Calu3 (cell line): ENCODE measurements around the gene DNA2. TPM values are rescaled to one million over a fixed set of nuclear protein-coding genes. Genes with fewer than 3 reads are reported as not detected.
A peak's percentile ranks its signal among the peaks of the same experiment; 100 is the strongest.
"Not testable (repeated sequence)": the region's sequence is repeated elsewhere in the genome, so short reads cannot be mapped to it uniquely, and the experiment has no call there.

Experiments used
- BruUV-seq: library from RNA; stranded (reverse); fragments of 400-500 nt; replicated peaks from 2 replicates; lab custom pipeline; 2021; lab: Mats Ljungman, UMichigan
- CTCF ChIA-PET: fragments of 300-600 bp; sonication (Branson Sonifier 250); formaldehyde crosslinking; loops from one replicate; lab custom pipeline; 2022; ENCODE audit warnings: antibody characterized with exemption; lab: Charles Lee
- DNase-seq: peaks from one replicate; pipeline ENCODE4 v3.0.0; 2022
- H3K27ac Mint-ChIP-seq: one replicate; pipeline ENCODE4 v1.8.0; 2022; ENCODE audit warnings: mixed read lengths; ENCODE audit not compliant: unreplicated experiment
- H3K27me3 Mint-ChIP-seq: one replicate; pipeline ENCODE4 v1.8.0; 2022; ENCODE audit warnings: mixed read lengths; ENCODE audit not compliant: unreplicated experiment
- H3K36me3 Mint-ChIP-seq: one replicate; pipeline ENCODE4 v1.8.0; 2022; ENCODE audit warnings: mild to moderate bottlenecking, moderate library complexity, mixed read lengths; ENCODE audit not compliant: insufficient read depth, unreplicated experiment
- H3K4me1 Mint-ChIP-seq: one replicate; pipeline ENCODE4 v1.8.0; 2022; ENCODE audit warnings: mild to moderate bottlenecking, low read depth, mixed read lengths; ENCODE audit not compliant: unreplicated experiment
- H3K4me3 Mint-ChIP-seq: one replicate; pipeline ENCODE4 v1.8.0; 2022; ENCODE audit warnings: mild to moderate bottlenecking, low read depth, moderate library complexity, mixed read lengths; ENCODE audit not compliant: unreplicated experiment
- H3K9me3 Mint-ChIP-seq: one replicate; pipeline ENCODE4 v1.8.0; 2022; ENCODE audit warnings: low read depth, mixed read lengths; ENCODE audit not compliant: unreplicated experiment
- intact Hi-C: fragments of 100-400 bp; cut with micrococcal nuclease; formaldehyde crosslinking; loops from one replicate; pipeline ENCODE4 v1.10.0; 2022; ENCODE audit not compliant: unreplicated experiment
- total RNA-seq: library from RNA; stranded (reverse); gene quantifications from 2 replicates; pipeline ENCODE4 v1.2.3, GENCODE V29; 2022
- TF ChIP-seq, protein P1 (sequence below): fragments of 200-600 bp; IDR thresholded peaks from one replicate; pipeline ENCODE4 v1.8.0; 2022; ENCODE audit warnings: antibody characterized with exemption; ENCODE audit not compliant: unreplicated experiment

The DNA2 gene
- total RNA-seq, 1 experiment from 2014 or later = 37.7 TPM

DNA sequence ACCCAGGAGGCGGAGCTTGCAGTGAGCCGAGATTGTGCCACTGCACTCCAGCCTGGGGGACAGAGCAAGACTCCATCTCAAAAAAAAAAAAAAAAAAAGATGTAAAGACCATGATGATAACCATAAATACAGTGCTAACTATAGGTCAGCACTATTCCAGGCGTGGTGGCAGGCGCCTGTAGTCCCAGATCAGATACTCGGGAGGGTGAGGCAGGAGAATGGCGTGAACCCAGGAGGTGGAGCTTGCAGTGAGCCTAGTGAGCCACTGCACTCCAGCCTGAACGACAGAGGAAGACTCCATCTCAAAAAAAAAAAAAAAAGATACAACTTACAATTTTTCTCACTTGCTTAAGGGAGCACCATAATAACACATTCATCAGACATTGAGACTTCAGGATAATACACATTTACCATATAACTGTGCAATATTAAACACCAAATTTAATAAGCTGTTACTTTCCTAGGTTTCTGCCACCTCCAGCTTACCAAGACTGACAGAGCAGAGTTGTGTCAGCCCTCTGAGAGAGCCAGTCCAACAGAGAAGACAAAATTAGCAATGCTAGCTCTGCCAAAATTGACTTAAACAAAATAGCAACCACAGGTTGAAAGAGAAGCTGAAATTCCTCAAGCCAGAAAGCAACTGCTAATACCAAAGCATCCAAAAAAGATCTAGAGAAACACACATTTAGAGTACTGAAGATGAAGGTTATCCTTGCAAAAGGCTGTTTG is 8.2 kb downstream of the DNA2 start:
- TF ChIP-seq, protein P1, sequence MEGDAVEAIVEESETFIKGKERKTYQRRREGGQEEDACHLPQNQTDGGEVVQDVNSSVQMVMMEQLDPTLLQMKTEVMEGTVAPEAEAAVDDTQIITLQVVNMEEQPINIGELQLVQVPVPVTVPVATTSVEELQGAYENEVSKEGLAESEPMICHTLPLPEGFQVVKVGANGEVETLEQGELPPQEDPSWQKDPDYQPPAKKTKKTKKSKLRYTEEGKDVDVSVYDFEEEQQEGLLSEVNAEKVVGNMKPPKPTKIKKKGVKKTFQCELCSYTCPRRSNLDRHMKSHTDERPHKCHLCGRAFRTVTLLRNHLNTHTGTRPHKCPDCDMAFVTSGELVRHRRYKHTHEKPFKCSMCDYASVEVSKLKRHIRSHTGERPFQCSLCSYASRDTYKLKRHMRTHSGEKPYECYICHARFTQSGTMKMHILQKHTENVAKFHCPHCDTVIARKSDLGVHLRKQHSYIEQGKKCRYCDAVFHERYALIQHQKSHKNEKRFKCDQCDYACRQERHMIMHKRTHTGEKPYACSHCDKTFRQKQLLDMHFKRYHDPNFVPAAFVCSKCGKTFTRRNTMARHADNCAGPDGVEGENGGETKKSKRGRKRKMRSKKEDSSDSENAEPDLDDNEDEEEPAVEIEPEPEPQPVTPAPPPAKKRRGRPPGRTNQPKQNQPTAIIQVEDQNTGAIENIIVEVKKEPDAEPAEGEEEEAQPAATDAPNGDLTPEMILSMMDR = no peak
- BruUV-seq = no TSS peak
- Mint-ChIP-seq H3K27me3 (no peaks in the 10 kb centered on the region), H3K4me3 (no peak overlapping the region), H3K4me1 (no peaks in the 10 kb centered on the region), H3K36me3 (peaks cover 73% of the 10 kb centered on the region), H3K9me3 (no peaks in the 10 kb centered on the region), H3K27ac (no peak overlapping the region)
- CTCF ChIA-PET = interaction anchor here (0.7 kb wide), 1 partner anchor 651 kb away, joined by 3 read pairs; no protein-coding TSS in a partner anchor
- DNase-seq = no peak
- intact Hi-C loops = no loop called here

DNA sequence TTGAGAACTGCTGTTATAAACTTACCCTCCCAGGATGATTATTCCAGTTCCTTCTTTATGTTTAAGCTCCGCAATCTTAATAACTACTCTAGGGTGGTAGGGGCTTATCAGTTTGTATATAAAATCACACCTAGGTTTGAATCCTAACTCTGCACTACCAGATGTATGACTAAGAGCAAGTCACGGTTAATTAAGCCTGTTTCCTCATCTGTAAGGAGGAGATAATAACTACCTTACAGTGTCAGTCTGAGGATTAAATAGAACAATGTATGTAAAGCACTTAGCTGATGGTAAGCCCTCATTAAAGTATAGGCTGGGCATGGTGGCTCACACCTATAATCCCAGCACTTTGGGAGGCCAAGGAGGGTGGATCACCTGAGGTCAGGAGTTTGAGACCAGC is 9.2 kb downstream of the DNA2 start:
- Mint-ChIP-seq H3K36me3 (peaks cover 71% of the 10 kb centered on the region), H3K4me3 (no peak overlapping the region), H3K27me3 (no peaks in the 10 kb centered on the region), H3K9me3 (no peaks in the 10 kb centered on the region), H3K27ac (no peak overlapping the region), H3K4me1 (no peaks in the 10 kb centered on the region)
- BruUV-seq = no TSS peak
- CTCF ChIA-PET = no interaction called here
- intact Hi-C loops = no loop called here
- TF ChIP-seq, protein P1 = no peak
- DNase-seq = no peak

DNA sequence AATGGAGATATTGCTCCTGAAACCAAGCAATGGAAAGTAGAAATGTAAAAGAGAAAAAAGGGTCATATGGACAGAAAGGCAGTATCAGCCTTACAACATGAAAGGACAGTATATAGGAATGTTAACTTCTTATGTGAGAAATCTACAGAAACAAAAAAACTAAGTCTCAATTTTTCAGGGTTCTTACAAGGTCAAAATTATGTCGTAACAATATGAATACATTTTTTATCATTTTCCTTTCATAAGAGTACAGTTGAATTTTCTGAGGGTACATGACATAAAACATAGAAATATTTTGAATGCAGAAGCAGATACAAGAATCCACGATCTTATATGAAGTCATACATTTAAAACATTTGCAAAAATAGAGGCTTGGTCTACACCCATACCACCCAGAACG is 10.7 kb downstream of the DNA2 start:
- no TSS peak for BruUV-seq
- intact Hi-C loops = no loop called here
- H3K4me1 Mint-ChIP-seq = no peaks in the 10 kb centered on the region
- CTCF ChIA-PET = no interaction called here
- H3K27ac Mint-ChIP-seq = no peak overlapping the region
- H3K4me3 Mint-ChIP-seq = no peak overlapping the region
- H3K9me3 Mint-ChIP-seq = no peaks in the 10 kb centered on the region
- TF ChIP-seq, protein P1 = no peak
- no peak for DNase-seq
- H3K27me3 Mint-ChIP-seq = no peaks in the 10 kb centered on the region
- H3K36me3 Mint-ChIP-seq = peaks cover 62% of the 10 kb centered on the region

DNA sequence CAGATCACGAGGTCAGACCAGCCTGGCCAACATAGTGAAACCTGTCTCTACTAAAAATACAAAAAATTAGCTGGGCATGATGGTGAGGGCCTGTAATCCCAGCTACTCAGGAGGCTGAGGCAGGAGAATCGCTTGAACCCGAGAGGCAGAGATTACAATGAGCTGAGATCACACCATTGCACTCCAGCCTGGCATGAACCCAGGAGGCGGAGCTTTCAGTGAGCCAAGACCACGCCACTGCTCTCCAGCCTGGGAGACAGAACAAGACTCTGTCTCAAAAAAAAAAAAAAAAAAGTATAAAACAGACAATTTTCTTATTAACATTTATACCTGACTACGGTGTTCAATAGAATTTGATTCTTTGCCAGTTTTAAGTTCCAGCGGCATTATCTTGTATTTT is 22.1 kb downstream of the DNA2 start:
- BruUV-seq, H3K27ac Mint-ChIP-seq, H3K27me3 Mint-ChIP-seq, H3K9me3 Mint-ChIP-seq, H3K4me3 Mint-ChIP-seq, H3K4me1 Mint-ChIP-seq, intact Hi-C loops: not testable (repeated sequence)
- peaks cover 47% of the 10 kb centered on the region for H3K36me3 Mint-ChIP-seq
- CTCF ChIA-PET = interaction anchor here (0.8 kb wide), 1 partner anchor 12 kb away, joined by 4 read pairs; no protein-coding TSS in a partner anchor
- DNase-seq = peak; percentile 31

DNA sequence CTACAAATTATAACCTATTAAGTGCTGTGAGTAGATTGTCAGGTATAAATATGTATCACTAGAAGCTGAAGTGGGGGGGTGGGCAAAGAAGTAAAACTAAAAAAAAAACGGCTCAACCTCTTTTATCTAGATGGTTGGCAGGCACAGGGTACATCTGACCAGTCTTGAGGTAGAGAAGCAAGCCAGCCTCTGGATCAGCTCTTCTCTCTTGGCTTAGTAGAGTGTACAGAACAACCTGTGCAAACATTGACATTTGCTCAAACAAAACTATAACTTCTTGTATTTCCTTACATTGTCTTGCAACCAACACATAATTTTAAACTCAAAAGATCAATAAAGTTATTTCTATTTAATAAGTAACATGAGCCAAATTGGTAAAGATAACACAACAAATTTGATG is 25.6 kb downstream of the DNA2 start:
- peaks cover 8% of the 10 kb centered on the region for H3K4me1 Mint-ChIP-seq
- H3K9me3 Mint-ChIP-seq = no peaks in the 10 kb centered on the region
- intact Hi-C loops = no loop called here
- H3K27ac Mint-ChIP-seq = no peak overlapping the region
- H3K36me3 Mint-ChIP-seq = peaks cover 47% of the 10 kb centered on the region
- no peaks in the 10 kb centered on the region for H3K27me3 Mint-ChIP-seq
- CTCF ChIA-PET = interaction anchor here (0.6 kb wide), 2 partner anchors 244 to 555 kb away, joined by 5 to 6 read pairs; no protein-coding TSS in a partner anchor
- no TSS peak for BruUV-seq
- no peak overlapping the region for H3K4me3 Mint-ChIP-seq
- DNase-seq = no peak
- TF ChIP-seq, protein P1 = no peak
